HepG2 (cell line): ENCODE data around the gene KRT1. TPM values are rescaled to one million over a fixed set of nuclear protein-coding genes. Genes with fewer than 3 reads are reported as not detected.

Experiments used
- ATAC-seq: fragments of 200-7000 bp; cut with Tn5 transposase; 3 replicates; pipeline ENCODE4 v1.9.1; 2020; ENCODE audit warnings: mild to moderate bottlenecking, moderate library complexity
- BruUV-seq: library from RNA; stranded (reverse); fragments of 400-500 nt; replicated peaks from 2 replicates; lab custom pipeline; 2021; lab: Mats Ljungman, UMichigan
- CTCF ChIA-PET: fragments of 300-600 bp; formaldehyde crosslinking; extraction: SDS; loops from one replicate; lab custom pipeline; 2021; ENCODE audit warnings: low total read pairs, inconsistent platforms, low intra/inter-chr PET ratio; lab: Yijun Ruan, JAX
- POLR2A ChIA-PET: fragments of 350-600 bp; sonication (Branson Sonifier 250); formaldehyde crosslinking; loops from one replicate; lab custom pipeline; 2020; ENCODE audit warnings: antibody characterized with exemption, inconsistent platforms; lab: Yijun Ruan, JAX
- DNase-seq: peaks from one replicate; pipeline ENCODE4 v3.0.0-alpha.2; 2015; ENCODE audit warnings: low spot score
- FAIRE-seq: peaks from 3 replicates; lab custom pipeline; 2011; peaks lifted over from hg19 to GRCh38; lab: Jason Lieb, UNC
- H2AFZ ChIP-seq: one replicate; pipeline ENCODE4 v1.6.1; 2011; ENCODE audit warnings: low read length, inconsistent platforms
- H3K27ac ChIP-seq: fragments of 300-600 bp; 3 replicates; pipeline ENCODE4 v1.8.0; 2011; ENCODE audit warnings: mixed run types, mild to moderate bottlenecking, mixed read lengths, low read length, inconsistent platforms; ENCODE audit not compliant: insufficient read depth; ENCODE audit errors: extremely low read length
- H3K27me3 ChIP-seq, 2 experiments: fragments of 200-600 bp in 1 of 2; 2 replicates in 1 of 2; 3 replicates in 1 of 2; pipeline versions ENCODE4 v1.6.0 to v1.8.0; 2011; ENCODE audit warnings: low read length in 2 of 2, mild to moderate bottlenecking in 2 of 2, moderate library complexity in 2 of 2, inconsistent platforms in 1 of 2; ENCODE audit not compliant: insufficient read depth in 2 of 2, control insufficient read depth in 1 of 2
- H3K36me3 ChIP-seq, 2 experiments: fragments of 200-600 bp in 1 of 2; replicated peaks in 1 of 2; 2 replicates in 1 of 2; 3 replicates in 1 of 2; pipeline versions ENCODE4 v1.5.1 to v1.8.0; 2011; ENCODE audit warnings: low read length in 2 of 2, inconsistent platforms in 1 of 2; ENCODE audit not compliant: insufficient read depth in 2 of 2, control insufficient read depth in 1 of 2
- H3K4me1 ChIP-seq: 2 replicates; pipeline ENCODE4 v1.5.1; 2012; ENCODE audit warnings: low read length, inconsistent platforms; ENCODE audit not compliant: insufficient read depth
- H3K4me2 ChIP-seq: 2 replicates; pipeline ENCODE4 v1.6.0; 2011; ENCODE audit warnings: low read depth, low read length, inconsistent platforms
- H3K4me3 ChIP-seq, 3 experiments: fragments of 200-600 bp in 1 of 3; sonication (generic), shearing (Covaris generic) in 1 of 3; replicated peaks in 1 of 3; 2 replicates each; pipeline ENCODE4 v1.5.1; 2011 to 2016; ENCODE audit warnings: low read length in 3 of 3, inconsistent platforms in 2 of 3, low read depth in 2 of 3, mild to moderate bottlenecking in 2 of 3, control low read depth in 1 of 3, mixed read lengths in 1 of 3; ENCODE audit not compliant: insufficient read depth in 1 of 3
- H3K79me2 ChIP-seq: one replicate; pipeline ENCODE4 v1.6.1; 2011; ENCODE audit warnings: low read length, inconsistent platforms; ENCODE audit not compliant: insufficient read depth
- H3K9ac ChIP-seq: 2 replicates; pipeline ENCODE4 v1.6.0; 2011; ENCODE audit warnings: mild to moderate bottlenecking, low read depth, low read length, inconsistent platforms; ENCODE audit not compliant: insufficient read depth
- H3K9me3 ChIP-seq: 2 replicates; pipeline ENCODE4 v1.5.1; 2012; ENCODE audit warnings: mild to moderate bottlenecking, low read length
- H4K20me1 ChIP-seq: 2 replicates; pipeline ENCODE4 v1.6.0; 2011; ENCODE audit warnings: inconsistent platforms, mild to moderate bottlenecking, low read length, moderate library complexity; ENCODE audit not compliant: insufficient read depth
- AKNA ChIP-seq: sonication (generic); formaldehyde crosslinking; IDR thresholded peaks from 2 replicates; pipeline ENCODE4 v1.4.0; 2020; ENCODE audit warnings: missing genetic modification reagents, borderline replicate concordance
- CENPT ChIP-seq: sonication (generic); formaldehyde crosslinking; IDR thresholded peaks from 2 replicates; pipeline ENCODE4 v1.8.0; 2022; ENCODE audit warnings: low read depth, mild to moderate bottlenecking, moderate library complexity, missing genetic modification reagents
- HDAC6 ChIP-seq: fragments of 200-600 bp; sonication (generic); IDR thresholded peaks from 2 replicates; pipeline ENCODE4 v1.7.0; 2017; ENCODE audit warnings: mild to moderate bottlenecking, antibody characterized with exemption, low read length, low read depth
- MXD1 ChIP-seq: sonication (generic); formaldehyde crosslinking; IDR thresholded peaks from 2 replicates; pipeline ENCODE4 v1.4.0; 2020; ENCODE audit warnings: mild to moderate bottlenecking, missing genetic modification reagents
- PATZ1 ChIP-seq: sonication (generic); formaldehyde crosslinking; IDR thresholded peaks from 2 replicates; pipeline ENCODE4 v1.4.0; 2020; ENCODE audit warnings: missing genetic modification reagents
- TEF ChIP-seq: sonication (generic); formaldehyde crosslinking; IDR thresholded peaks from 2 replicates; pipeline ENCODE4 v1.5.0; 2020; ENCODE audit warnings: missing genetic modification reagents
- ZFP37 ChIP-seq: sonication (generic); formaldehyde crosslinking; IDR thresholded peaks from 2 replicates; pipeline ENCODE4 v1.4.0; 2020; ENCODE audit warnings: missing genetic modification reagents, borderline replicate concordance
- ZNF543 ChIP-seq: sonication (generic); formaldehyde crosslinking; IDR thresholded peaks from 2 replicates; pipeline ENCODE4 v1.4.0; 2020; ENCODE audit warnings: mild to moderate bottlenecking, missing genetic modification reagents
- ZNF687 ChIP-seq: sonication (generic); formaldehyde crosslinking; IDR thresholded peaks from 2 replicates; pipeline ENCODE4 v1.5.1; 2020; ENCODE audit warnings: mild to moderate bottlenecking, missing genetic modification reagents, moderate library complexity
- ZSCAN5A ChIP-seq: sonication (generic); formaldehyde crosslinking; IDR thresholded peaks from 2 replicates; pipeline ENCODE4 v1.8.0; 2022; ENCODE audit warnings: mild to moderate bottlenecking, missing genetic modification reagents, borderline replicate concordance
- WGBS: methylation state at CpG from one replicate; pipeline ENCODE4 v1.1.6; 2017; ENCODE audit warnings: low lambda C conversion rate; 5-methylcytosine and 5-hydroxymethylcytosine counted together
- in situ Hi-C: cut with HindIII; loops from 2 replicates; pipeline ENCODE4 v1.10.0; 2017; ENCODE audit warnings: low pct_unique_long_range_greater_than_20kb; ENCODE audit not compliant: extremely low pct_ligation_motif_present
- intact Hi-C: fragments of 100-400 bp; cut with micrococcal nuclease; formaldehyde crosslinking; loops from one replicate; pipeline ENCODE4 v1.10.0; 2022; ENCODE audit not compliant: unreplicated experiment
- polyA plus RNA-seq, 8 experiments: library from polyadenylated mRNA; depleted of rRNA in 3 of 8; stranded (reverse) in 7 of 8; unstranded in 1 of 8; fragments of >200 nt; fragmentation: Illumina TruSeq in 4 of 8; extraction: Trizol in 4 of 8; gene quantifications; 2 replicates each; pipeline versions ENCODE4 v1.2.1 to v1.2.3, GENCODE V29; 2011 to 2016; ENCODE audit warnings: low read depth in 4 of 8, missing spikeins in 1 of 8, mixed read lengths in 1 of 8; ENCODE audit not compliant: insufficient read depth in 1 of 8
- total RNA-seq, 5 experiments: library from RNA; depleted of rRNA; stranded (reverse); fragments of >200 nt; fragmentation: Illumina TruSeq; extraction: Trizol; gene quantifications; 2 replicates each; pipeline ENCODE4 v1.2.3, GENCODE V29; 2016; ENCODE audit warnings: low read depth in 1 of 5

The KRT1 gene
- total and polyA plus RNA-seq, 2 of the 13 experiments (the other 11 are each of a cell fraction or from before 2014, with no cell fraction given): not detected

- H3K79me2 ChIP-seq: no peaks in the 10 kb centered on the region
- no peak overlapping the region for H3K4me3 ChIP-seq
- in situ Hi-C loops (no loop called here), intact Hi-C loops (no loop called here)
- no peak overlapping the region for H3K9ac ChIP-seq
- H3K27me3 ChIP-seq: peaks cover 5 to 29% of the 10 kb centered on the region in 2 experiments; a peak in 4 of 5 replicates
- ATAC-seq (no peak), FAIRE-seq (no peak), DNase-seq (no peak)
- no peaks in the 10 kb centered on the region for H4K20me1 ChIP-seq
- ChIA-PET CTCF (no interaction called here), POLR2A (no interaction called here)
- H3K4me2 ChIP-seq: no peak overlapping the region
- no peaks in the 10 kb centered on the region for H3K36me3 ChIP-seq
- no peaks in the 10 kb centered on the region for H3K9me3 ChIP-seq
- H3K27ac ChIP-seq: no peak overlapping the region
- H2AFZ ChIP-seq: no peak overlapping the region
- H3K4me1 ChIP-seq: no peaks in the 10 kb centered on the region
- no TSS peak for BruUV-seq
- WGBS: 11% methylated on average over 4 of the region's 4 CpGs
- TF ChIP-seq AKNA (CRISPR knock-in tag) (no peak), TEF (CRISPR knock-in tag) (no peak), ZNF543 (CRISPR knock-in tag) (no peak), ZNF687 (CRISPR knock-in tag) (no peak), PATZ1 (no peak), MXD1 (CRISPR knock-in tag) (no peak), CENPT (no peak), ZFP37 (no peak), ZSCAN5A (CRISPR knock-in tag) (no peak), HDAC6 (no peak)
Measured at GRCh38 chr12:52656616-52657015, 23.6 kb downstream of the KRT1 start.
